ENCODE measurements around the gene SNX6.
"Not testable (repeated sequence)": the region's sequence is repeated elsewhere in the genome, so short reads cannot be mapped to it uniquely, and the experiment has no call there.

SNX6 gene

DNA sequence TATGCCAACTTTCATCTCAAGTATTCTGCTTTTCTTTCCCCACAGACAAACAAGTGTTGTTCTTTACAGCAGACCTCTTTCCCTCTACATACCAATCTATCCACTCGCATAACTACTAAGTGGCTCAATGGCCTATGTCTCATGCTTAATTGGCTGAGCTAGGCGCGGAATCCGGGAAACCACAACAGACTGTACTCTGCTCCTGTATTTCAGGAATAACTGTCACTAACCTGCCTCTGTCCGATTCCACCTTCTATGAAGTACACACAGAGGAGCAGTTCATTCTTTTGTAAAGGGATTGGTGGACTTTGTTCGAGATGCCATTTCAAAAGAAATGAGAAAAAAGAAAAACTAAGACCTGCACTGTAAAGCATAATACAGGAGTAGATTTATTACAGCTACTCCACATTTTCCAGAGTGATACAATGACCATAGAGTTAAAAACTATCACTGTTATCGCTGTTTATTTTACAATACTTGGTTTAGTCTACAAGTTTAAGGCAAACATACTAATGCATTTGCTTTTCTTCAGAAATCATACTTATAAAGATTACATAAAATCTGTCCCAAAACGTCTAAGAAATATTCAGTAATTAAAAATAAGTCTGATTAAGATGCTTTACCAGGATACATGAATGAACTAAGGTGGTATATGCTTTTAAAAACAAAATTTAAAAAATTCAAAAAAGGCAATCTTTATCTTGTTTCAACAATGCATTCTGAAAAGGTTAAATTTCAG lies 67.7 kb downstream of the SNX6 start:
- not testable (repeated sequence) for DNase-seq

GRCh38 chr14:34556498-34556829 lies 73.5 kb downstream of the SNX6 start:
- not testable (repeated sequence) for DNase-seq

DNA sequence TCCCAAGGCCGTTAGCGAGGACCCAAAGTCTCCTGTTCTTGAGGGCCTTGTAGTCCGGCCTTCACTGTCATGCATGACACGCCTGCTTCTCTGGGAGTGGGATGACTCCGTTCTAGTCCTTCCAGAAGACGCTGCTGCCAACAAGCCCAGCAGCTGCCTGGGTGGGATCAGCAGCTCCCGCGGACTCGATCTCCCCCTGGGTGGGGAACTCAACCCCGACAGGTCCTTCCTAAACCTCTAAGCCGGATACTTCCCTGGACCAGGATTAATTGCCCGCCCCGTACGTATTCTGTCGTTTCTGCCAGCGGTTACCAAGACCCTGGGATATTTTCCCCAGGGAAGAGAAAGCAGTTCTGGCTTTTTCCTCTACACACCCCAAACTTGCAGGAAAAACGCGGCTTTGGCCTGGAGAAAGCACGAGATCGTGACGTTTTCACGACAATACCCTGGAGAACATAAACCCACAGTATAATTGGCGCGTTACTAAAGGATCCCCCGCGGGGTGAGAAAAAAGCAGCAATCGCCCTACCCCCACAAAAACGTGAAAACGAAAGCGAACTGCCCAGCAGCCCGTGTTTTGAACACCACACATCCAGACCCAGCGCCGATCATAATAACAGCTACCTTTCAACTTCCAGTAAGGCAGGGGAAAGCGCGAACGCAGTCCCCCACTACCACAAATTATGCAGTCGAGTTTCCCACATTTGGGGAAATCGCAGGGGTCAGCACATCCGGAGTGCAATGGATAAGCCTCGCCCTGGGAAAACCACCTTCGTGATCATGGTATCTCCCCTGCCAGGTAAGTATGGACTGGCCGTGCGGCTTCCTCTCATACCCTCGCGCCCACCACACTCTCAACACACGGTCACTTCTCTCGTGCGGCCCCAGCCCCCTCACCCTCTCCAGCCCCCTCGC lies 74.1 kb downstream of the SNX6 start:
- not testable (repeated sequence) for DNase-seq

- no peak for DNase-seq
Observed at GRCh38 chr14:34554540-34555250, 75.3 kb downstream of the SNX6 start.

DNA sequence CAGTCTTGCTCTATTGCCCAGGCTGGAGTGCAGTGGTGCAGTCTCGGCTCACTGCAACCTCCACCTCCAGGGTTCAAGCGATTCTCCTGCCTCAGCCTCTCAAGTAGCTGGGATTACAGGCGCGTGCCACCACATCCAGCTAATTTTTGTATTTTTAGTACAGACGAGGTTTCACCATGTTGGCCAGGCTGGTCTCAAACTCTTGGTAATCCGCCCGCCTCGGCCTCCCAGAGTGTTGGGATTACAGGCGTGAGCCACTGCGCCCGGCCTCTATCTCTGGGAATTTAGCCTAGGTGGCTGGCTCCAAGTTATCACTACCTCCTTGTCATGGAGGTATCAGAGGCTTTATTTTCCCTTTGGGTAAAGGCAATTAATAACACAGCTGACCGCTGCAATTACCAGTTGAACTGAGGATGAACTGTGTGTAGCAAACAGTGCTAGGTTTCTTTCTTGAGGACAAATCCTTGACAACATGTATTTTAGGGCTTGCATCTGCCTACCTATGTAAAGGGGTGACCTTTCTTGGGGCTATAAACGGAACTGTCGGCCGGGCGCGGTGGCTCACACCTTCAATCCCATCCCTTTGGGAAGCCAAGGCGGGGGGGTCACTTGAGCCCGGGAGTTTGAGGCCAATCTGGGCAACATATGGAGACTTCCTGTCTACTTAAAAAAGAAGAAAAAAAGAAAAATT lies 80.5 kb downstream of the SNX6 start:
- not testable (repeated sequence) for DNase-seq

DNA sequence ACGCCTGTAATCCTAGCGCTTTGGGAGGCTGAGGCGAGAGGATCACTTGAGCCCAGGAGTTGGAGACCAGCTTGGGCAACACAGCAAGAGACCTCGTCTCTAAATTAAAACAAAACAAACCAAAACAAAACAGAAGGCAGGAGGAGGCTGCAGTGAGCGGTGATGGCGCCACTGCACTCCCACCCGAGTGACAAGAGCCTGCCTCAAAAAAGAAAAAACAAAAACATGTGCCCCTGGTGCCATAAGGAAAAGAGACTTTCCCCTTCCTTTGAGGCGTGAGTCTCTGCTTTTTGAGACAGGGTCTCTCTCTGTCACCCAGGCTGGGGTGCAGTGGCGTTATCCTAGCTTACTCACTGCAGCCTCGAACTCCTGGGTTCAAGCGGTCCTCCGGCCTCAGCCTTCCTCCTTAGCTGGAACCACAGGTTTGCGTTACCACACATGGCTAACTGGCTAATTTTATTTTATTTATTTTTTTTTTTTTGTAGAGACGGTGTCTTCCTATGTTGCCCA lies 81.4 kb downstream of the SNX6 start:
- no peak for DNase-seq

DNA sequence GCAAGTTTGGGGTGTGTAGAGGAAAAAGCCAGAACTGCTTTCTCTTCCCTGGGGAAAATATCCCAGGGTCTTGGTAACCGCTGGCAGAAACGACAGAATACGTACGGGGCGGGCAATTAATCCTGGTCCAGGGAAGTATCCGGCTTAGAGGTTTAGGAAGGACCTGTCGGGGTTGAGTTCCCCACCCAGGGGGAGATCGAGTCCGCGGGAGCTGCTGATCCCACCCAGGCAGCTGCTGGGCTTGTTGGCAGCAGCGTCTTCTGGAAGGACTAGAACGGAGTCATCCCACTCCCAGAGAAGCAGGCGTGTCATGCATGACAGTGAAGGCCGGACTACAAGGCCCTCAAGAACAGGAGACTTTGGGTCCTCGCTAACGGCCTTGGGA lies 82.8 kb downstream of the SNX6 start:
- DNase-seq = not testable (repeated sequence)

- DNase-seq = not testable (repeated sequence)
Observed at GRCh38 chr14:34546272-34547135, 83.4 kb downstream of the SNX6 start.

DNA sequence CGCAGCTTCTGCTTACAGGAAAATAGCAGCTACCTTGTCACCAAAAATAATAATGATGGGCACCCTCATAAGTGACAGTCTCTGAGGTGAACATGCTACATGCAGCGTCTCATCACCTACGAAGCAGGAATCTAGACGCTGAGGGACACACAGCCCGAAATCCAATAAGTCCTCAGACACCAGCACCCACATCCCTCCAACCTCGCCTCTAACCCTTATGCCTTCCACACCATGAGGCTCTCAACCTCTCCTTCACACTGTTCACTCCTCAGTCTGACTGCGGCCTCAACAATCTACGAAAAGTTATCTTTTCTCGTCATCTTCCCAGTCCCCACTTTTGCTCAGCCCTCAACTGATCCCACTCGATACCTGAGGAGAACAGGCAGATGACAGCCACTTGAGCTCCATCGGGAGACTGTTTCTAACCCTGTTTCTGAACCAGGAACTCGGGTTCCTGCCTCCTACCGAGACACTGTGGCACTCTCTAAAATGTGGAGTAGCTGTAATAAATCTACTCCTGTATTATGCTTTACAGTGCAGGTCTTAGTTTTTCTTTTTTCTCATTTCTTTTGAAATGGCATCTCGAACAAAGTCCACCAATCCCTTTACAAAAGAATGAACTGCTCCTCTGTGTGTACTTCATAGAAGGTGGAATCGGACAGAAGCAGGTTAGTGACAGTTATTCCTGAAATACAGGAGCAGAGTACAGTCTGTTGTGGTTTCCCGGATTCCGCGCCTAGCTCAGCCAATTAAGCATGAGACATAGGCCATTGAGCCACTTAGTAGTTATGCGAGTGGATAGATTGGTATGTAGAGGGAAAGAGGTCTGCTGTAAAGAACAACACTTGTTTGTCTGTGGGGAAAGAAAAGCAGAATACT lies 89.5 kb downstream of the SNX6 start:
- DNase-seq = not testable (repeated sequence)

DNA sequence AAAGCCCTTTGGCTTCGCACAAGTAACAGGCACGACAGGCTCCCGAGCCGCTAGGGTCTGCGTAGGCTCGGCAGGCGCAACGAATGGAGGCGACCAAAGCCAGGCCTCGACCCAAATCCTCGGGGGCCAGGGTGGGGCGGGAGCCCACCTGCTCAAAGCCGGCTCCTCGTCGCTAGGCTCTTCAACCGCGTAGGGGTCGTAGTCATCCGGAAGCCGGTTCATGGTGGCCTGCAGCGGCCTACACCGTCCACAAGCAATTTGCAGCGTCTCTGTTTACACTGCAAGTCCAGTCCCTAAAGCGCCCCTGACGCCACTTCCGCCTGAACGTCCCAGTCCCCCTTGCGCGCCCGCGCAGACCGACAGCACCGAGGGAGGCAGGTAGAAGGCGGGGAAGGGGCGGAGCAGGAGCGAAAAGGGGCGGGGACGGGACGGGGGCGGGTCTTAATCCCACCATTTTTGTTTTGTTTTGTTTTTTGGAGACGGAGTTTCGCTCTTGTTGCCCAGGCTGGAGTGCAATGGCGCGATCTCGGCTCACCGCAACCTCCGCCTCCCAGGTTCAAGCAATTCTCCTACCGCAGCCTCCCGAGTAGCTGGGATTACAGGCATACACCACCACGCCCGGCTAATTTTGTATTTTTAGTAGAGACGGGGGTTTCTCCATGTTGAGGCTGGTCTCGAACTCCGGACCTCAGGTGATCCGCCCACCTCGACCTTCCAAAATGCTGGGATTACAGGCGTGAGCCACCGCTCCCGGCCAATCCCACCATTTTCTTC lies 90.4 kb downstream of the SNX6 start, which contains the start of gene EAPP:
TSS of gene EAPP (minus strand) at position 295 of the 774 bp plus-strand sequence. CDS start at position 222, 73 bp downstream.
- DNase-seq = peak; percentile 99

DNA sequence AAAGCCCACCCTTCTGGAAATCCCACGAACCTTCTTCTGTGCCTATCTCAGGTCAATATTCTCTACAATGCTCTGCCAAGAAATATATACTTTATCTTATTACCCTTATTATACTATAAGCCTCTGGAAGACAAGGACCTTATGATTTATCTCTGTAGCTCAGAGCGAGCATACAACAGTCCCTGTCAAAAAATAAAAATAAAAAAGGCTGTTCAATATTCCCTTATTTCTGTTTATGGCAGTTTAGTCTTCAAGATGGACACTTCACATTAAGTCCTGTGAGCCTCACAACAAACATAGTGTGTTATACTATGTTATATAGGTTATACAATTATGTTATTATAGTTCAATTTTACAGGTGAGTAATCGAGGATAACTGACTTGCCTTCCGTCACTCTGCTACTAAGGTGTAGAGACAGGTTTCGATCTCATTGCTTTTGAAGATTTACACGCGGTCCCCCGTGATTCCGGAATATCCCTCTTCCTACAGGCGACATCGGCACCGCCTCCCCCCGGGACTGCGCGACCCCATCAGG lies 91.0 kb downstream of the SNX6 start:
- DNase-seq = no peak

GRCh38 chr14:34538096-34538495 lies 91.9 kb downstream of the SNX6 start:
- DNase-seq = not testable (repeated sequence)

DNA sequence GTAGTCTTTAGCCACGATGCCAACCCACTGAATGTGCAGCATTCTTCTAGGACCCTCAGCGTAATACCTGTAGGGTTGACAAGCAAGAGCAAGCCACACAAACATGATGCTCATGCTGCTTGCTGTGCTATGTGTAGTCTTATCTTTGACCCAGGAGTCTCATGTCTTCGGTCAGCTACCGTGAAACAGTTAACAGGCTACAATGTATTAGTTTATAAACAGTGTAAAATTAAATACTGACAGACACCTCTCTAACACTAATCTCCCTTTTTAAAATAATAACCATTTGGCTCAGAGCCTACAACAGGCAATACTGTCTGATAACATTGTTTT lies 92.3 kb downstream of the SNX6 start:
- DNase-seq = no peak

DNA sequence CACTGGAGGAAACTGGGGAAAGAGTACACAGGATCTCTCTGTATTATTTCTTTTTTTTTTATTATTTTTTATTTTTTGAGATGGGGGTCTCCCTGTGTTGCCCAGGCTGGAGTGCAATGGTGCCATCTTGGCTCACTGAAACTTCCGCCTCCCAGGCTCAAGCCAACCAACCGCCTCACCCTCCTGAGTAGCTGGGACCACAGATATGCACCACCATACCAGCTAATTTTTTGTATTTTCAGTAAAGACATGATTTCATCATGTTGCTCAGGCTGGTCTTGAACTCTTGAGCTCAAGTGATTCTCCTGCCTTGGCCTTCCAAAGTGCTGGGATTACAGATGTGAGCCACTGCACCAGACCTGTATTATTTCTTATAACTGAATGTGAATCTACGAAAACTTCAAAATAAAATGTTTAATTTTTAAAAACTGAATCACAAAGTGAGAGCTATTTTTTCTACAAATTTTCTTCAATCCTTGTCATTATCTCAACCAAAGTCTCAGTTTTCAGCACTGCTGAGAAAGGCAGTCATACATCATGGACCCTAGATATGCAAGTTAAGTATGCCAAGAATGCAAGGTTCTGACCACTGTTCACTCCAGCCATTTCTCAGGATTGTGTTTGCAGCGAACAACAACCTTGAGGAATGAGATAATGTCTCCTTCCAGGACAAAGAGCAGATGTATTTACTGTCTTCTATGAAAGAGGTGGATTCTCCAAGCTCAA lies 92.8 kb downstream of the SNX6 start:
- DNase-seq = peak; percentile 87

- DNase-seq = no peak
Observed at GRCh38 chr14:34527591-34527990, 102.4 kb downstream of the SNX6 start.

DNA sequence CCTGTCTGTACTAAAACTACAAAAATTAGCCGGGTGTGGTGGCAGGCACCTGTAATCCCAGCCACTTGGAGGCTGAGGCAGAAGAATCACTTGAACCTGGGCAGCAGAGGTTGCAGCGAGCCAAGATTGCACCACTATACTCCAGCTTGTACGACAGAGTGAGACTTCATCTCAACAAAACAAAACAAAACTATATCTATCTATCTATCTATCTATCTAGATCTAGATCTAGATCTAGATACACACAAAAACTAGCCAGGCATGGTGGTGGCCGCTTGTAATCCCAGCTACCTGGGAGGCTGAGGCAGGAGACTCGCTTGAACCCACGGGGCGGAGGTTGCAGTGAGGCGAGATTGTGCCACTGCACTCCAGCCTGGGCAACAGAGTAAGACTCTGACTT lies 105.7 kb downstream of the SNX6 start:
- DNase-seq = not testable (repeated sequence)

DNA sequence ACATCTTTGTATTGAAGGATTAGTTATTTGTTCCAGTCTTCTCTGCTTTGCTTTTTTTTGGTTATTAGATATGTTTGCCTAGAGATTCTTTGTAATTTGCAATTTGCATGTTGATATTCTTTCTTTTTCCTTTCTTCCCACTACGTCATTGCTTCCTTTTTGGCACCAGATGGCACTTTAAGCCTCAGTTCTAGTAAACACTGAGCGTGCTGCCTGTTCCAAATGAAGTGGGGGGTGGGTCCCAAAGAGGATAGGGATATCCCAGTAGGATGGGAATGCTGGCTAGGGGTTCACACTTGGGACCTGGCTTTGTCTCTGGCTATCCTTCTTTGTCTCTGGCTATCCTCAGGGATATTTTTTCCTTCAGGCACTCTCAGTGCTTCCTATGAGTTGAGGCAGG lies 107.5 kb downstream of the SNX6 start:
- DNase-seq = no peak

DNA sequence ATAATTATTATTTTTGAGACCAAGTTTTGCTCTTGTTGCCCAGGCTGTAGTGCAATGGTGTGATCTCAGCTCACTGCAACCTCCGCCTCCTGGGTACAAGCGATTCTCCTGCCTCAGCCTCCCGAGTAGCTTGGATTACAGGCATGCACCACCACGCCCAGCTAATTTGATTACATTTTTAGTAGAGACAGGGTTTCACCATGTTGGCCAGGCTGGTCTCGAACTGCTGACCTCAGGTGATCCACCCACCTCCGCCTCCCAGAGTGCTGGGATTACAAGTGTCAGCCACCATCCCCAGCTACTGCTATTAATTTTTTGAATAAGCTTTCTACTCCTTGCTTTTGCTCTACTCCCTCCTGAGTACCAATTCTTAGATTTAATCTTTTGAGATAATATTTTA lies 108.9 kb downstream of the SNX6 start:
- not testable (repeated sequence) for DNase-seq

Data from islet precursor cell (in vitro differentiated cells).